ENCODE results near the gene ZNF423.

ZNF423 gene

GRCh38 chr16:49747654-49748053, 108.3 kb downstream of the ZNF423 start:
- DNase-seq, result no peak

GRCh38 chr16:49746545-49746944, 109.4 kb downstream of the ZNF423 start:
- DNase-seq, result no peak

- no peak for DNase-seq
Observed at GRCh38 chr16:49745311-49745747, 110.6 kb downstream of the ZNF423 start.

- DNase-seq, result no peak
Observed at GRCh38 chr16:49744244-49745220, 111.4 kb downstream of the ZNF423 start.

- DNase-seq, result no peak
Observed at GRCh38 chr16:49743658-49744057, 112.3 kb downstream of the ZNF423 start.

- no peak for DNase-seq
Observed at GRCh38 chr16:49743203-49743464, 112.8 kb downstream of the ZNF423 start.

- DNase-seq, result no peak
Observed at GRCh38 chr16:49742428-49743202, 113.3 kb downstream of the ZNF423 start.

- no peak for DNase-seq
Observed at GRCh38 chr16:49740256-49740655, 115.7 kb downstream of the ZNF423 start.

- DNase-seq, result no peak
Observed at GRCh38 chr16:49739381-49739780, 116.5 kb downstream of the ZNF423 start.

GRCh38 chr16:49738832-49739231, 117.1 kb downstream of the ZNF423 start:
- no peak for DNase-seq

GRCh38 chr16:49738001-49738400, 117.9 kb downstream of the ZNF423 start:
- DNase-seq, result no peak

GRCh38 chr16:49737541-49737940, 118.4 kb downstream of the ZNF423 start:
- no peak for DNase-seq

- no peak for DNase-seq
Observed at GRCh38 chr16:49734331-49734730, 121.6 kb downstream of the ZNF423 start.

- no peak for DNase-seq
Observed at GRCh38 chr16:49733313-49734009, 122.5 kb downstream of the ZNF423 start.

- no peak for DNase-seq
Observed at GRCh38 chr16:49731911-49732310, 124.0 kb downstream of the ZNF423 start.

GRCh38 chr16:49730772-49731171, 125.1 kb downstream of the ZNF423 start:
- DNase-seq, result no peak

GRCh38 chr16:49727611-49728010, 128.3 kb downstream of the ZNF423 start:
- no peak for DNase-seq

GRCh38 chr16:49726155-49726554, 129.8 kb downstream of the ZNF423 start:
- DNase-seq, result no peak

GRCh38 chr16:49725651-49726050, 130.3 kb downstream of the ZNF423 start:
- no peak for DNase-seq

GRCh38 chr16:49724774-49725173, 131.1 kb downstream of the ZNF423 start:
- DNase-seq, result no peak

GRCh38 chr16:49723310-49723709, 132.6 kb downstream of the ZNF423 start:
- DNase-seq, result no peak

GRCh38 chr16:49720225-49720624, 135.7 kb downstream of the ZNF423 start:
- no peak for DNase-seq

GRCh38 chr16:49717689-49718088, 138.2 kb downstream of the ZNF423 start:
- no peak for DNase-seq

All from SHP77 treated with DMSO at 0.1 percent for 48 hours (cell line).